ENCODE measurements around the gene ST3GAL4. TPM values are rescaled to one million over a fixed set of nuclear protein-coding genes. Genes with fewer than 3 reads are reported as not detected.

ST3GAL4 gene
- total and polyA plus RNA-seq, 2 of the 8 experiments (the other 6 are each of a cell fraction or from before 2014, with no cell fraction given) = 15.6 to 20.0 TPM

DNA sequence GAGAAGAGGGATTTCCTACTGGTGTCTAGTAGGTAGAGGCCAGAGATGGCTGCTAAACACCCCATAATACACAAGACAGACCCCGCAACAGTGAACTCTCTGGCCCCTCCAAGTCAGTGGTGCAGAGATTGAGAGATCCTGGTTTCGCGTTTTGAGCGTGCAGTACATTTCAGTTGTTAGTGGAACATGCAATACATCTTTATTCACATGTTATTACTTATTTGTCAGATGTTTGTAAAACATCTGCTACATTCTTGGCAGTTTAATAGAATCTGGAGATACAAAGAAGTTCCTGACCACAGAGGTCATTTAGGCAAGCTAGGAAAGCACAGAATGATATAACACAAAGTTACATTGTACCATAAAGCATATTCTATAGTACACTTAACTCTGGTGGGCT lies 41.5 kb downstream of the ST3GAL4 start (continued):
- TF ChIP-seq USF2 (IDR thresholded peaks at IDR 0.05; ENCODE audit: low read length) (no peak), SUZ12 (IDR thresholded peaks at IDR 0.05; ENCODE audit: low read length) (no peak), POU5F1 (IDR thresholded peaks at IDR 0.05; ENCODE audit: low read depth, low read length) (no peak), JUN (IDR thresholded peaks at IDR 0.05; ENCODE audit: low read depth, low read length) (no peak), CHD2 (IDR thresholded peaks at IDR 0.05; ENCODE audit: low read length) (no peak), BACH1 (IDR thresholded peaks at IDR 0.05; ENCODE audit: low read length) (no peak), EGR1 (IDR thresholded peaks at IDR 0.05; ENCODE audit: borderline replicate concordance, low read depth, low read length) (no peak)
